Activated CD4-positive, alpha-beta T cell treated with anti-CD3 and anti-CD28 coated beads, Interleukin-2, amount 10 ng/mL, durations not matched to agents 7 days and 5 days (primary cell): Measurements from ENCODE around the gene FAM135A. TPM values are rescaled to one million over a fixed set of nuclear protein-coding genes. Genes with fewer than 3 reads are reported as not detected.
"Not testable (repeated sequence)": the region's sequence is repeated elsewhere in the genome, so short reads cannot be mapped to it uniquely, and the experiment has no call there.

ENCODE experiments used
- CTCF ChIA-PET: fragments of 350-600 bp; sonication (Branson Sonifier 250); formaldehyde crosslinking; loops from one replicate; lab custom pipeline; 2021; ENCODE audit warnings: antibody characterized with exemption; lab: Charles Lee
- POLR2A ChIA-PET: fragments of 350-600 bp; sonication (Branson Sonifier 250); formaldehyde crosslinking; loops from one replicate; lab custom pipeline; 2021; ENCODE audit warnings: antibody characterized with exemption; lab: Charles Lee
- DNase-seq: peaks from one replicate; pipeline ENCODE4 v3.0.0-alpha.2; 2020
- H3K27ac Mint-ChIP-seq: one replicate; pipeline ENCODE4 v1.8.0; 2021; ENCODE audit warnings: mild to moderate bottlenecking, moderate library complexity, mixed read lengths
- H3K27me3 Mint-ChIP-seq: one replicate; pipeline ENCODE4 v1.8.0; 2021; ENCODE audit warnings: mixed read lengths
- H3K36me3 Mint-ChIP-seq: one replicate; pipeline ENCODE4 v1.8.0; 2021; ENCODE audit warnings: low read depth, mixed read lengths
- H3K4me1 Mint-ChIP-seq: one replicate; pipeline ENCODE4 v1.8.0; 2021; ENCODE audit warnings: mixed read lengths
- H3K4me3 Mint-ChIP-seq: one replicate; pipeline ENCODE4 v1.8.0; 2021; ENCODE audit warnings: mild to moderate bottlenecking, moderate library complexity, mixed read lengths
- H3K9me3 Mint-ChIP-seq: one replicate; pipeline ENCODE4 v1.8.0; 2021; ENCODE audit warnings: mixed read lengths
- total RNA-seq, 2 experiments: library from RNA; stranded (reverse); gene quantifications; one replicate each; pipeline ENCODE4 v1.2.3, GENCODE V29; 2021

Gene FAM135A
- total RNA-seq, 2 experiments from 2014 or later = 5.4 to 6.7 TPM

GRCh38 chr6:70575899-70576495, 162.7 kb downstream of the FAM135A start:
- peaks cover 9% of the 10 kb centered on the region for H3K36me3 Mint-ChIP-seq
- no peak overlapping the region for H3K4me3 Mint-ChIP-seq
- H3K4me1 Mint-ChIP-seq = no peaks in the 10 kb centered on the region
- no peak overlapping the region for H3K27ac Mint-ChIP-seq
- no peak for DNase-seq
- POLR2A ChIA-PET = interaction anchor here (0.5 kb wide), 1 partner anchor 99 kb away, joined by 3 read pairs; no protein-coding TSS in a partner anchor
- no peaks in the 10 kb centered on the region for H3K27me3 Mint-ChIP-seq
- H3K9me3 Mint-ChIP-seq = no peaks in the 10 kb centered on the region
- CTCF ChIA-PET = interaction anchor here (0.6 to 0.8 kb wide), 3 partner anchors 10 to 105 kb away, joined by 3 to 5 read pairs (median 3); no protein-coding TSS in a partner anchor

DNA sequence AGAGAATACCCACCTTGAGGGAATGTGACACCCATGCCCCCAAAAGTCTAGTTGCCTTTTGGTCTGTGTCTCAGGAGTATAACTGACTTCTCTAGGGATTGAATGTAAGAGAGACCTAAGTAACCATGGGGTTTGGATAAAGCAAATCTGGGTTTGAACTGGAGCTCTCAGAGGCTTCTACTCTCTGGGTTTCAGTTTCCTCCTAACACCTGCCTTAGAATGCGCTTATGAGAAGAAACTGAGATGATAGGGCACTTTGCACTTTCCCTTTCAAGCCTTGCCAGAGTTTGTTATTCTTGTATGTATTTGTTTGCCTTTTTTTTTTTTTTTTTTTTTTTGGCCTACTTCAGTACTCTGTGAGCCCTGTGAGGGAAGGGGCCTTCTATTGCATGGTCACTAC, 172.8 kb downstream of the FAM135A start:
- POLR2A ChIA-PET = no interaction called here
- Mint-ChIP-seq H3K4me3 (no peak overlapping the region), H3K27ac (peak overlapping the region; percentile 72), H3K4me1 (peaks cover 15% of the 10 kb centered on the region), H3K36me3 (peaks cover 45% of the 10 kb centered on the region), H3K9me3 (no peaks in the 10 kb centered on the region), H3K27me3 (no peaks in the 10 kb centered on the region)
- CTCF ChIA-PET = interaction anchor here (0.5 kb wide), 1 partner anchor 809 kb away, joined by 4 read pairs; no protein-coding TSS in a partner anchor
- peak; percentile 10 for DNase-seq

DNA sequence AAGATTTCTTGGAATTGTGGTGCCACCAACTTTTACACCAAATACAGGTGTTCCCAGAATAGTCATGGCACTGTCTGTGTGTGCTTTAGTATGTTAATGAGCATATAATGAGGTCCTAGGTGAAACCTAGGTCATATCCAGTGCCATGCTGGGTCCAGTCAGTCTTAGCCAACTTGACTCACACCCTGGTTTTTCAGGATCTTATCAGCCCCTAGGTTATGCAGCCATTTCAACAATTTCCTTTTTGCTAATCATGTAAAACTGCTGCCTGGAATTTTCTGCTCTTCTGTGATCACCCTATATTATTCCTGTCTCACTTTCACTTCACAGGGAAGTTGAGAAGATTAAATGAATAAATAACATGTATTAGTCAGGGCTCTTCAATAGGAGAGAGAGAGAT, 177.1 kb downstream of the FAM135A start:
- no peak overlapping the region for H3K4me3 Mint-ChIP-seq
- H3K9me3 Mint-ChIP-seq = peaks cover 6% of the 10 kb centered on the region
- H3K27ac Mint-ChIP-seq = peak overlapping the region; percentile 19
- H3K27me3 Mint-ChIP-seq = no peaks in the 10 kb centered on the region
- peaks cover 28% of the 10 kb centered on the region for H3K36me3 Mint-ChIP-seq
- POLR2A ChIA-PET = no interaction called here
- DNase-seq = no peak
- H3K4me1 Mint-ChIP-seq = peaks cover 10% of the 10 kb centered on the region
- CTCF ChIA-PET = no interaction called here

DNA sequence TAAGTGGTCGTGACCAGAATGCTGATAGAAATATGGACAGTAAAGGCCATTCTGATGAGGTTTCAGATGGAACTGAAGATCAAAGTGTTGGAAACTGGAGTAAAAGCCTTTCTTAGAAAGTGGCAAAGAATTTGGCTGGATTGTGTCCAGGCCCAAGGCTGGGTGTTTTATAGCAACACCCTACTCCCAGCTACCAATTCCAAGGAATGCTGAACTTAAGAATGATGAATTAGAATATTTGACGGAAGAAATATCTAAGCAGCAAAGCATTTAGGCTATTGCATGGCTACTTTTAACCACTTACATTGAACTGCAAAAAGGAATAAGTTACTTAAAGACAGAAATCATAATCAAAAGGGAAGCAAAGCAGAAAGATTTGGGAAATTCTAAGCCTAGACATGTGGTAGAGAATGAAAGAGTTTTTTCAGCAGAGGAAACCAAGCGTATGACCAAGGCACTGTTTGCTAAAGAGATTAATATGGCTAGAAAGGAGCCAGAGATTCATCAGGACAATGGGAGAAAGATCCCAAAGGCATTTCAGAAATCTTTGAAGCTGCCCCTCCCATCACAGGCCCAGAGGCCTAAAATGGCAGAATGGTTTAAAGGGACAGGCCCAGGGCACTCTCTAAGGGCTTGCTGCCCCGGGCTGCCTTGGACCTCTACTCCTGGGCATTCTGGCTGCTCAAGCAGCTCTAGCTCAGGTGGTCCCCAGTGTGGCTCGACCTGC, 179.2 kb downstream of the FAM135A start:
- no peak for DNase-seq
- ChIA-PET CTCF (interaction anchor here (0.6 to 1.0 kb wide), 3 partner anchors 18 to 180 kb away, joined by 3 to 4 read pairs (median 3); partner anchors contain the start of gene FAM135A), POLR2A (no interaction called here)
- no peaks in the 10 kb centered on the region for H3K4me1 Mint-ChIP-seq
- peaks cover 17% of the 10 kb centered on the region for H3K36me3 Mint-ChIP-seq
- H3K9me3 Mint-ChIP-seq = peaks cover 6% of the 10 kb centered on the region
- no peak overlapping the region for H3K27ac Mint-ChIP-seq
- H3K27me3 Mint-ChIP-seq = no peaks in the 10 kb centered on the region
- H3K4me3 Mint-ChIP-seq = no peak overlapping the region

- H3K36me3 Mint-ChIP-seq = peaks cover 17% of the 10 kb centered on the region
- ChIA-PET CTCF (interaction anchor here (0.6 to 1.0 kb wide), 2 partner anchors 19 to 180 kb away, joined by 3 to 4 read pairs; partner anchors contain the start of gene FAM135A), POLR2A (no interaction called here)
- no peaks in the 10 kb centered on the region for H3K27me3 Mint-ChIP-seq
- H3K27ac Mint-ChIP-seq = no peak overlapping the region
- no peak for DNase-seq
- no peaks in the 10 kb centered on the region for H3K4me1 Mint-ChIP-seq
- H3K4me3 Mint-ChIP-seq = no peak overlapping the region
- H3K9me3 Mint-ChIP-seq = peaks cover 6% of the 10 kb centered on the region
These were observed 179.8 kb downstream of the FAM135A start for GRCh38 chr6:70593118-70593486.

DNA sequence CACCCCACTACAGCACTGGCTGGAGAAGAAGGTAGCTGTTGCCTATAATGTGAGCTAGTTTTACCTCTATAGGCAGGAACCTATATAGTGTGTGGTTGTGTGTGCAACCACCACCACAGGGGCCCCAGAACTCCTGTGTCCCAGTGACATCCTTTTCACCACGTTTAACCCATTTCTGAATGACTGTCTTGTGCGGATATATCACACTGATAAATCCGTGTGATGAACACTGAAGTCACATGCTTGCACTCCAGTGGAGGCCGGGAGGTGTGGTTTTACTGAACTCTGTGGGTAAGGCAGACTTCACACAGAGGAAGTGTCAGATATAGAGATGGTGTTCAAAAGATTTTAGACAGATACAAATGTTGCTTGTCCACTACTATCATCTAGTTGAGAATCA, 185.9 kb downstream of the FAM135A start:
- DNase-seq = peak; percentile 67
- H3K4me1 Mint-ChIP-seq = peaks cover 18% of the 10 kb centered on the region
- ChIA-PET CTCF (interaction anchor here (1.2 to 2.0 kb wide), 2 partner anchors 10 to 33 kb away, joined by 3 to 4 read pairs; partner anchors contain the start of gene SDHAF4), POLR2A (no interaction called here)
- H3K4me3 Mint-ChIP-seq = no peak overlapping the region
- H3K36me3 Mint-ChIP-seq = peaks cover 10% of the 10 kb centered on the region
- H3K27me3 Mint-ChIP-seq = no peaks in the 10 kb centered on the region
- peak overlapping the region; percentile 27 for H3K27ac Mint-ChIP-seq
- peaks cover 10% of the 10 kb centered on the region for H3K9me3 Mint-ChIP-seq

GRCh38 chr6:70601014-70601413, 187.7 kb downstream of the FAM135A start:
- DNase-seq = no peak
- CTCF ChIA-PET = interaction anchor here (0.6 to 1.1 kb wide), 3 partner anchors 49 to 84 kb away, joined by 3 read pairs; no protein-coding TSS in a partner anchor

GRCh38 chr6:70604254-70604653, 190.9 kb downstream of the FAM135A start:
- peaks cover 35% of the 10 kb centered on the region for H3K36me3 Mint-ChIP-seq
- POLR2A ChIA-PET = no interaction called here
- CTCF ChIA-PET = interaction anchor here (0.9 to 1.6 kb wide), 4 partner anchors 12 to 64 kb away, joined by 3 to 4 read pairs (median 4); partner anchors contain the start of gene SDHAF4
- no peak overlapping the region for H3K4me3 Mint-ChIP-seq
- no peak for DNase-seq
- no peak overlapping the region for H3K27ac Mint-ChIP-seq
- peaks cover 37% of the 10 kb centered on the region for H3K4me1 Mint-ChIP-seq
- peaks cover 13% of the 10 kb centered on the region for H3K9me3 Mint-ChIP-seq
- no peaks in the 10 kb centered on the region for H3K27me3 Mint-ChIP-seq

More at GRCh38 chr6:70601014-70601413, 187.7 kb downstream of the FAM135A start:
- Mint-ChIP-seq H3K27me3 (no peaks in the 10 kb centered on the region), H3K27ac (no peak overlapping the region), H3K9me3 (peaks cover 9% of the 10 kb centered on the region), H3K4me3 (no peak overlapping the region), H3K36me3 (peaks cover 20% of the 10 kb centered on the region), H3K4me1 (peaks cover 24% of the 10 kb centered on the region)
- POLR2A ChIA-PET = no interaction called here

- Mint-ChIP-seq H3K4me1 (peaks cover 30% of the 10 kb centered on the region), H3K27me3 (peaks cover 21% of the 10 kb centered on the region), H3K36me3 (peaks cover 35% of the 10 kb centered on the region), H3K9me3 (peaks cover 13% of the 10 kb centered on the region), H3K4me3 (peak overlapping the region; percentile 45), H3K27ac (peak overlapping the region; percentile 79)
- peak; percentile 25 for DNase-seq
- POLR2A ChIA-PET = not testable (repeated sequence)
- CTCF ChIA-PET = interaction anchor here (1.0 kb wide), 1 partner anchor 25 kb away, joined by 3 read pairs; no protein-coding TSS in a partner anchor
These were observed 194.1 kb downstream of the FAM135A start for GRCh38 chr6:70607371-70607770.

DNA sequence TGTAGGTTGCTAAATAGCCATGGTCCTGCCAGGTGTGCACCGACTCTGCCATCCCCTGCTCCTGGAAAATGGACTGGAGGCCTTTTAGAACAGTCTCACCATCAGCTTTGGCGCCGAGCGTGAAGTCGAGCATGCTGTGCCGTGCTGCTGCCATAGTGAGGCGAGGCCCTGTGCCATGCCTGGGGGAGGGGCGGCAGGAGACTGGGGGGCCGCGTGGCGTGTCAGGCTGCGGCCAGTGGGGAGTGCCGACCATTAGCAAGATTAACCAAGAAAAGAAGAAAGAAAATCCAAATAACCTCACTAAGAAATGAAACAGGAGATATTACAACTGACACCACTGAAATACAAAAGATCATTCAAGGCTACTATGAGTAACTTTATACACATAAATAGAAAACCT, 195.9 kb downstream of the FAM135A start:
- H3K36me3 Mint-ChIP-seq = peaks cover 28% of the 10 kb centered on the region
- peaks cover 32% of the 10 kb centered on the region for H3K4me1 Mint-ChIP-seq
- H3K4me3 Mint-ChIP-seq, POLR2A ChIA-PET, H3K27ac Mint-ChIP-seq, H3K9me3 Mint-ChIP-seq, DNase-seq: not testable (repeated sequence)
- CTCF ChIA-PET = interaction anchor here (0.9 to 1.5 kb wide), 3 partner anchors 9 to 28 kb away, joined by 3 to 4 read pairs (median 3); no protein-coding TSS in a partner anchor
- H3K27me3 Mint-ChIP-seq = peaks cover 23% of the 10 kb centered on the region
